Measurements from ENCODE around the gene ANTXRL.
"Not testable (repeated sequence)": the region's sequence is repeated elsewhere in the genome, so short reads cannot be mapped to it uniquely, and the experiment has no call there.

DNA sequence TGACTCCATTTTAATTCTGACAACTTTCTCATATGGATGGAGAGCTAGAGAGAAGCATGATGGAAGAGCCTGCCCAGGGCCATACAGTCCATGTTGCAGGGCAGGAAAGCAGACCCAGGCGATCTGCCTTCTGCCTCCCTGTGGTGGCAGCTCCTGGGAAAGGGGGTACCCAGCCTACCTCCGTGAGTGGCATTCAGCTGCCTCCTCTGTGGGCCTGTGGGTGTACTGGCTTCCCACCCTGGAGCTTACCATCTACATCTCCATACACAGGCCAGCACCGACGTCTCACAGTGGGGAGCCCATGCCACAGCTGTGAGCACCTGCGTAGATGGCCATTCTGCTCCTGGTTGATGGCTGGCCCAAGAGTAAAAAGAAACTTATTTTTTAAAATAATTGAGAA lies 17.9 kb downstream of the ANTXRL start:
- TF ChIP-seq, protein P1, sequence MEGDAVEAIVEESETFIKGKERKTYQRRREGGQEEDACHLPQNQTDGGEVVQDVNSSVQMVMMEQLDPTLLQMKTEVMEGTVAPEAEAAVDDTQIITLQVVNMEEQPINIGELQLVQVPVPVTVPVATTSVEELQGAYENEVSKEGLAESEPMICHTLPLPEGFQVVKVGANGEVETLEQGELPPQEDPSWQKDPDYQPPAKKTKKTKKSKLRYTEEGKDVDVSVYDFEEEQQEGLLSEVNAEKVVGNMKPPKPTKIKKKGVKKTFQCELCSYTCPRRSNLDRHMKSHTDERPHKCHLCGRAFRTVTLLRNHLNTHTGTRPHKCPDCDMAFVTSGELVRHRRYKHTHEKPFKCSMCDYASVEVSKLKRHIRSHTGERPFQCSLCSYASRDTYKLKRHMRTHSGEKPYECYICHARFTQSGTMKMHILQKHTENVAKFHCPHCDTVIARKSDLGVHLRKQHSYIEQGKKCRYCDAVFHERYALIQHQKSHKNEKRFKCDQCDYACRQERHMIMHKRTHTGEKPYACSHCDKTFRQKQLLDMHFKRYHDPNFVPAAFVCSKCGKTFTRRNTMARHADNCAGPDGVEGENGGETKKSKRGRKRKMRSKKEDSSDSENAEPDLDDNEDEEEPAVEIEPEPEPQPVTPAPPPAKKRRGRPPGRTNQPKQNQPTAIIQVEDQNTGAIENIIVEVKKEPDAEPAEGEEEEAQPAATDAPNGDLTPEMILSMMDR (IDR thresholded peaks at IDR 0.05), result not testable (repeated sequence)
- not testable (repeated sequence) for TF ChIP-seq POLR2A (IDR thresholded peaks at IDR 0.05)

Measured in esophagus squamous epithelium (tissue), 4 donors.